Panc1 (cell line): ENCODE measurements around the gene SRGAP2B. TPM values are rescaled to one million over a fixed set of nuclear protein-coding genes. Genes with fewer than 3 reads are reported as not detected.
"Not testable (repeated sequence)": the region's sequence is repeated elsewhere in the genome, so short reads cannot be mapped to it uniquely, and the experiment has no call there.

Experiments used
- ATAC-seq: fragments of 200-7000 bp; cut with Tn5 transposase; 2 replicates; pipeline ENCODE4 v1.9.1; 2020; ENCODE audit warnings: mild to moderate bottlenecking, moderate library complexity
- BruUV-seq: library from RNA; stranded (reverse); fragments of 400-500 nt; replicated peaks from 2 replicates; lab custom pipeline; 2021; lab: Mats Ljungman, UMichigan
- CTCF ChIA-PET: fragments of 300-600 bp; sonication (Branson Sonifier 250); formaldehyde crosslinking; loops from one replicate; lab custom pipeline; 2022; ENCODE audit warnings: antibody characterized with exemption; lab: Charles Lee
- POLR2A ChIA-PET: fragments of 300-600 bp; sonication (Branson Sonifier 250); formaldehyde crosslinking; loops from one replicate; lab custom pipeline; 2022; ENCODE audit warnings: antibody characterized with exemption; lab: Charles Lee
- DNase-seq: peaks from one replicate; pipeline ENCODE4 v3.0.0-alpha.2; 2010; ENCODE audit warnings: low read depth, low spot score
- H3K27ac ChIP-seq: 2 replicates; pipeline ENCODE4 v1.5.1; 2011; ENCODE audit warnings: mild to moderate bottlenecking, low read length, inconsistent platforms
- H3K27me3 ChIP-seq: fragments of 200-500 bp; sonication (Bioruptor generic); 2 replicates; pipeline ENCODE4 v1.6.0; 2014; ENCODE audit warnings: low read length, inconsistent platforms; ENCODE audit not compliant: control insufficient read depth, insufficient read depth
- H3K36me3 ChIP-seq: fragments of 200-500 bp; sonication (Bioruptor generic); 2 replicates; pipeline ENCODE4 v1.5.1; 2014; ENCODE audit warnings: inconsistent platforms, mild to moderate bottlenecking, low read length, moderate library complexity; ENCODE audit not compliant: control insufficient read depth, insufficient read depth
- H3K4me1 ChIP-seq: 2 replicates; pipeline ENCODE4 v1.5.1; 2011; ENCODE audit warnings: inconsistent platforms, mild to moderate bottlenecking, low read length, moderate library complexity; ENCODE audit not compliant: control insufficient read depth, insufficient read depth
- H3K4me3 ChIP-seq, 2 experiments: 2 replicates each; pipeline ENCODE4 v1.5.1; 2011 to 2012; ENCODE audit warnings: low read depth in 2 of 2, low read length in 2 of 2, mild to moderate bottlenecking in 2 of 2, inconsistent platforms in 1 of 2, moderate library complexity in 1 of 2
- H3K9me3 ChIP-seq: fragments of 200-500 bp; sonication (Bioruptor generic); 2 replicates; pipeline ENCODE4 v1.5.1; 2014; ENCODE audit warnings: low read depth, mild to moderate bottlenecking, inconsistent platforms, low read length, moderate library complexity; ENCODE audit not compliant: control insufficient read depth, insufficient read depth
- in situ Hi-C: cut with HindIII; loops from 2 replicates; pipeline ENCODE4 v1.10.0; 2016; ENCODE audit warnings: low sequenced_read_pairs, low pct_unique_long_range_greater_than_20kb
- intact Hi-C: fragments of 100-400 bp; cut with micrococcal nuclease; formaldehyde crosslinking; loops from one replicate; pipeline ENCODE4 v1.10.0; 2022; ENCODE audit not compliant: unreplicated experiment
- total RNA-seq: library from RNA; stranded (reverse); gene quantifications from one replicate; pipeline ENCODE4 v1.2.1, GENCODE V29; 2021; ENCODE audit not compliant: unreplicated experiment

SRGAP2B gene
- total RNA-seq, 1 experiment from 2014 or later = 42.4 TPM

DNA sequence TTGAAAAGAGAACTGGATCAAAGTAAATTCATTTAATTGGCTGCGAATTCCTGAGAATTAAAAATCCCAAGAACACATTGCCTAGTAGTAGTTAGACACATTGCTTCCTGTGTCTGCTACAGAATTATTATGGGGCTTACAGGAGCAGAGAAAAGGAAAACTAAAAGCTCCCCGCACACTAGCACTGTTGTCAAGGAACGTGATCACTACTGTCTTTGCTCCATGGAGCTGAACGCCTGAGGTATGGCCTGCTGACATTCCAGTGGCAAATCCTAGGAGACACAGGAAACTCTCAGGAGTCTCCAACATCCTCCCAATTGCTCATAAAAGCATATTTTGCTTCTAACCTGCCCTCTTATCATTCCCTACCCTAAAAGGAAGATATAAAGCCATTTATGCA is 114.0 kb downstream of the SRGAP2B start:
- H3K4me1 ChIP-seq, H3K27ac ChIP-seq, CTCF ChIA-PET, BruUV-seq, POLR2A ChIA-PET, in situ Hi-C loops, DNase-seq, ATAC-seq, H3K36me3 ChIP-seq, intact Hi-C loops, H3K4me3 ChIP-seq, H3K9me3 ChIP-seq, H3K27me3 ChIP-seq: not testable (repeated sequence)

DNA sequence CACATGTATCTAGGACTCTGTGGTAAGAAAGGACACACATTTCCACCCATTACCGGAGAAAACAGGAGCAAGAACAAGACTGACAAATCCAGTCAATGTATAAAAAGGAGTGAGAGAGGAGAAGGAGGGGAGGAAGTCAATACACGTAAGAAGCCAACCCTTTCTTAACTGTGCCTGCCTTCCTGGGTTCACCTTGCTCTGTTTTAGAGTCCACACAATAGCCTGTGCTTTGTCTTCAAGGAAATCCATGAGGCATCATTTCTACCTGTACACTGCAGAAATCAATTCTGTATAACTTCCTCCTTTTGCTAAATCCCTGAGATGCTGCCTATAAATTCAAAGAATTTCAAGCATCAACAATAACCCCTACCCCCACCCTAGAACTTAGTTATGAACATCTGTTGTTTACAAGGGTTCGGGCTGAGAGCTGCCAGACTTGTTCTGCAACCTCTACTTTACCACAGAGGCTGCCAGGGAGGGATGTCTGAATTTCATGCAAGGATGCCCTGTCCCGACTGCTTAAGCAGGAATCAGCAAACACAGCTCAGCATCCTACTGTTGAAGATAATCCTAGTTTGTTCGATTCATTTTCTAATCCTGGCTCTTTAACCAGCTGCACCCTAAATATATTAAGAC is 115.0 kb downstream of the SRGAP2B start:
- H3K36me3 ChIP-seq, H3K27ac ChIP-seq, in situ Hi-C loops, intact Hi-C loops, H3K27me3 ChIP-seq, H3K9me3 ChIP-seq, H3K4me1 ChIP-seq, H3K4me3 ChIP-seq, CTCF ChIA-PET, POLR2A ChIA-PET, DNase-seq: not testable (repeated sequence)
- BruUV-seq = TSS peak; percentile 25
- peak; percentile 59; the same call in 1 of the 2 replicates for ATAC-seq

GRCh38 chr1:144977856-144978255 is 117.3 kb downstream of the SRGAP2B start:
- H3K27ac ChIP-seq, in situ Hi-C loops, H3K36me3 ChIP-seq, POLR2A ChIA-PET, DNase-seq, H3K4me1 ChIP-seq, H3K4me3 ChIP-seq, BruUV-seq, CTCF ChIA-PET, intact Hi-C loops, H3K27me3 ChIP-seq, H3K9me3 ChIP-seq: not testable (repeated sequence)
- ATAC-seq = peak; percentile 90

- POLR2A ChIA-PET = not testable (repeated sequence)
Observed at GRCh38 chr1:144971936-144972335, 123.2 kb downstream of the SRGAP2B start.

DNA sequence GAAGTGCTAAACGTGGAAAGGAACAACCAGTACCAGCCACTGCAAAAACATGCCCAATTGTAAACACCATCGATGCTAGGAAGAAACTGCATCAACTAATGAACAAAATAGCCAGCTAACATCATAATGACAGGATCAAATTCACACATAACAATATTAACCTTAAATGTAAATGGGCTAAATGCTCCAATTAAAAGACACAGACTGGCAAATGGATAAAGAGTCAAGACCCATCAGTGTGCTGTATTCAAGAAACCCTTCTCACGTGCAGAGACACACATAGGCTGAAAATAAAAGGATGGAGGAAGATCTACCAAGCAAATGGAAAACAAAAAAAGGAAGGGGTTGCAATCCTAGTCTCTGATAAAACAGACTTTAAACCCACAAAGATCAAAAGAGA is 128.6 kb downstream of the SRGAP2B start:
- POLR2A ChIA-PET, intact Hi-C loops, ATAC-seq, H3K27me3 ChIP-seq, BruUV-seq, CTCF ChIA-PET, DNase-seq, in situ Hi-C loops, H3K4me1 ChIP-seq, H3K36me3 ChIP-seq, H3K9me3 ChIP-seq, H3K27ac ChIP-seq, H3K4me3 ChIP-seq: not testable (repeated sequence)

More at GRCh38 chr1:144971936-144972335, 123.2 kb downstream of the SRGAP2B start:
- intact Hi-C loops, BruUV-seq, H3K4me1 ChIP-seq, H3K27me3 ChIP-seq, H3K36me3 ChIP-seq, H3K4me3 ChIP-seq, in situ Hi-C loops, H3K27ac ChIP-seq, CTCF ChIA-PET, H3K9me3 ChIP-seq, DNase-seq: not testable (repeated sequence)
- peak; percentile 79 for ATAC-seq

DNA sequence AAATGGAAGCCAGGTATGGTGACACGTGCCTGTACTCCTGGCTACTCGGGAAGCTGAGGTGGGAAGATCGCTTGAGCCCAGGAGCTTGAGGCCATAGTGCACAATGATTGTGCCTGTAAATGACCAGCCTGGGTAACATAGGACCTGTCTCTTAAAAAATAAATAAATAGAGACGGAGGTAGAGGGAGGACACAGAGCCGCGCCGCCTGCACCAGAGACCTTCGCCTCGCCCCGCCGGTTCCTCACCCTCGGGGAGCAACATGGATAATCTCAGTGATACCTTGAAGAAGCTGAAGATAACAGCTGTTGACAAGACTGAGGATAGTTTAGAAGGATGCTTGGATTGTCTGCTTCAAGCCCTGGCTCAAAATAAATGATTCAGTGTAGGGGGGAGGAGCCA is 130.4 kb downstream of the SRGAP2B start:
- BruUV-seq, CTCF ChIA-PET: not testable (repeated sequence)

GRCh38 chr1:144964186-144964585 is 130.9 kb downstream of the SRGAP2B start:
- H3K4me3 ChIP-seq, BruUV-seq, H3K36me3 ChIP-seq, POLR2A ChIA-PET, intact Hi-C loops, CTCF ChIA-PET, H3K27ac ChIP-seq, H3K4me1 ChIP-seq, in situ Hi-C loops, H3K27me3 ChIP-seq, H3K9me3 ChIP-seq, ATAC-seq, DNase-seq: not testable (repeated sequence)

More for the DNA sequence above, 130.4 kb downstream of the SRGAP2B start:
- H3K36me3 ChIP-seq, ATAC-seq, in situ Hi-C loops, H3K27ac ChIP-seq, H3K4me3 ChIP-seq, H3K9me3 ChIP-seq, H3K27me3 ChIP-seq, H3K4me1 ChIP-seq, intact Hi-C loops, DNase-seq, POLR2A ChIA-PET: not testable (repeated sequence)
